Measurements from ENCODE around the gene PPIG.
"Not testable (repeated sequence)": the region's sequence is repeated elsewhere in the genome, so short reads cannot be mapped to it uniquely, and the experiment has no call there.

PPIG gene

DNA sequence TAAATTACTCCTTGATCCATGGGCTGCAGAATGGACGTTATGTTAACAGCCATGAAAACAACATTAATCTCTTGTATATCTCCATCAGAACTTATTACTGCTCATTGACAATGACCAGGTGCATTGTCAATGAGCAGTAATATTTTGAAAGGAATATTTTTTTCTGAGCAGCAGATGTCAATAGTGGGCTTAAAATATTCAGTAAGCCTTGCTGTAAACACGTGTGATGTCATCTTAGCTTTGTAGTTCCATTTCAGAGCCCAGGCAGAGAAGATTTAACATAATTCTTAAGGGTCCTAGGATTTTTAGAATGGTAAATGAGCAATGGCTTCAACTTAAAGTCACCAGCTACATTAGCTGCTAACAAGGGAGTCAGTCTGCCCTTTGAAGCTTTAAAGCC lies 83.4 kb downstream of the PPIG start:
- DNase-seq: no peak

- DNase-seq: no peak
Measured at GRCh38 chr2:169670215-169670651, 86.1 kb downstream of the PPIG start.

DNA sequence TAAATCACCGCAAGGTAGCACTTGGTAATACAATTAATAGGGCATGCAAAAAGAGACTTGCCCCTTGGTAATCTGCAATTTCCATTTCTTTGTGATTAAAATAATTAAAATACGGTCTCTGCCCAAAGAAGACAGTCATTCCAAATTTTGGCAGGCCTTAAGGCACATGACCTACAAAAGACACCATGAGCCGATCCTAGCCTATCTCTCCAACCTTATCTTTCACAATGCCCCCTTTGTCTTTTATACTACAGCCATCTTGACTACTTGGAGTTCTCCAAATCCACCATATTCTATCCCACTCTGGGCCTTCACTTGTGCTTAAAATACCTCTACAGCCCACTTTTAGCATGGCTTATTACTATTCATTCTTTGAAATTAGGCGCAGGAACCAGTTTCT lies 86.8 kb downstream of the PPIG start:
- DNase-seq: no peak

- no peak for DNase-seq
Measured at GRCh38 chr2:169672406-169672805, 88.3 kb downstream of the PPIG start.

GRCh38 chr2:169673106-169673505 lies 89.0 kb downstream of the PPIG start:
- no peak for DNase-seq

- no peak for DNase-seq
Measured at GRCh38 chr2:169673921-169674320, 89.8 kb downstream of the PPIG start.

GRCh38 chr2:169676357-169676756 lies 92.2 kb downstream of the PPIG start:
- DNase-seq: no peak

DNA sequence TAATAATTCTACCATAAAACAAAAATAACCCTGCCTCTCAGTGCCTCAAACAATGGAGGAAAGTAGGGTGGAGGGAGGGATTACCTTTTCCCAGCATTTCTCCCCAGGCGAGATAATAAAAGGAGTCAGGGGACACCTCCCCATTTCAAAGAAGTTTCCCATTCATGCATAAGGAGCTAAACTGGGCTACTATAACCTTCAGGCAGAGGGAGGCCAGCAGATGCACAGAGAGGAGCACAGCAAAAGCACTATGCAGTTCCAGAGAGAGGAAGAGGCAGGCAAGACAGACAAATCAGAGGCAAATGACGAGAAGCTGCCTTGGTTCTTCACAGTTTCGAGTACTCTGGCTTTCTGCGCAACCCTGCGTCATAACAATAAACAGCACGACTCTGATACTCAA lies 92.7 kb downstream of the PPIG start:
- no peak for DNase-seq

DNA sequence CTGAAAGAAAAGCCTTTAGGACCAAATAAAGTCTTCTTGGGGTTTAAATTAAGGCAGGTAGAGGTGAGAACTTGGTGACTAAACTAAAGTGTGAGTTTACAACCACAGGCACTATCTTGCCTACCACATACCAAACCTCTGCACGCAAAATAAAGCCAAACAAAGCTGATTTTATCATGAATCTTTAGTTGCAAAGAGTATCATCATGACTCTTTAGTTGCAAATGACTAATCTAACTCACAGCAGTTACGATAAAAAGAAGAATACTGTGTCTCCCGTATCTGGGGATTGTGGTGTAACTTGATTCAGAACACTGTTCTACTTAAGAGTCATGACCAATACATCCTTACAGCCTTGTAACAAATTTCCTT lies 98.9 kb downstream of the PPIG start:
- no peak for DNase-seq

DNA sequence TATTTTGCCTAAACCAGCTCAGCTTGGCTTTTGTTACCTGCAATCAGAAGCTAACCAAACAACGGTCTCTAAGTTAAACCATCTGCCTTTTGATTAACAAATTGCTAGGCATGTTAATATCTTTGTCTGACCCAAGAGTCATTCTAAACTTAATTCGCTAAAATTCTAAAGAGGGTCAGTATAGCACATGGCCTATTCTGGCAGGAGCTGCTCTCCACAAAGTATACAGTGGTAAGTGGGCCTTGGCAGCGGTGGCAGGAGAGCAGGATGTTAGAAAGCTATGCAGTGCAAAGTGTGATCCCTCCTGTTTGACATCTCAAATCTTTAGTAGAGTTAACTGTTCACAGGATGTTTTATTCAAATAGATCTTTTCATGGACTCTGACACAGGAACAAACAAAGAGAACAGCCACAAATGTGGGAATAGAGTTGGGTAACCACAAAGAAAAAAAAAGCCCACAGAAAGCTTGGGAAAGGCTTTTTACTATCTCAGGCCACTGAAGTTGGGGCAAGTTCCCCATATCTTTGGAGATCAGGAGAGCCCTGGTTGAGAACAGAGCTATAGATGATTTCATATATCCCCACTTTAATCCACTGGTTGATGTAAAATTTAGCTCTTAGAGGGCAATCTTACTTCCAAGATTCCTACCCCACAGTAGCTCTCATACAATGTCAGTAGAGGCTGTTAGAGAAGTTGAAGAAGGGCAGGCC lies 99.4 kb downstream of the PPIG start:
- DNase-seq: no peak

GRCh38 chr2:169684135-169684565 lies 100.0 kb downstream of the PPIG start:
- DNase-seq: no peak

DNA sequence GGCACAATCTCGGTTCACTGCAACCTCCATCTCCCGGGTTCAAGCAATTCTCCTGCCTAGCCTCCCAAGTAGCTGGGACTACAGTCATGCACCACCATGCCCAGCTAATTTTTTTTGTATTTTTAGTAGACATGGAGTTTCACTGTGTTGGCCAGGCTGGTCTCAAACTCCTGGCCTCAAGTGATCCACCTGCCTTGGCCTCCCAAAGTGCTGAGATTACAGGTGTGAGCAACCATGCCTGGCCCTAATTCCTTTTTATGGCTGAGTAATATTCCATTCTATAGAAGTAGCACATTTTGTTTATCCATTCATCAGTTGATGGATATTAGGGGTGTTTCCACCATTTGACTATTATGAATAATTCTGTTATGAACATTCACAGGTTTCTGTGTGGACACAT lies 100.6 kb downstream of the PPIG start:
- DNase-seq: not testable (repeated sequence)

DNA sequence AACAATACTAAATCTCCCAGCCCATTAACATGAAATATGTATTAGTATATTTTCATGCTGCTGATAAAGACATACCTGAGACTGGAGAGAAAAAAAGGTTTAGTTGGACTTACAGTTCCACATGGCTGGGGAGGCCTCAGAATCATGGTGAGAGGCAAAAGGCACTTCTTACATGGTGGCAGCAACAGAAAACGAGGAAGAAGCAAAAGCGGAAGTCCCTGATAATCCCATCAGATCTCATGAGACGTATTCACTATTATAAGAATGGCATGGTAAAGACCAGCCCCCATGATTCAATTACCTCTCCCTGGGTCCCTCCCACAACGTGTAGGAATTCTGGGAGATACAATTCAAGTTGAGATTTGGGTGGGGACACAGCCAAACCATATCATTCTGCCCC lies 102.7 kb downstream of the PPIG start:
- DNase-seq: not testable (repeated sequence)

DNA sequence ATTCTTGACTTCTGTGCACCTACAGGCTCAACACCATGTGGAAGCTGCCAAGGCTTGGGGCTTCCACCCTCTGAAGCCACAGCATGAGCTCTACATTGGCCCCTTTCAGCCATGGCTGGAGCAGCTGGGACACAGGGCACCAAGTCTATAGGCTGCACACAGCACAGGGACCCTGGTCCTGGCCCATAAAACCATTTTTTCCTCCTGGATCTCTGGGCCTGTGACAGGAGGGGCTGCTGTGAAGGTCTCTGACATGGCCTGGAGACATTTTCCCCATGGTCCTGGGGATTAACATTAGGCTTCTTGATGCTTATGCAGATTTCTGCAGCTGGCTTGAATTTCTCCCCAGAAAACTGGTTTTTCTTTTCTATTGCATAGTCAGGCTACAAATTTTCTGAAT lies 103.8 kb downstream of the PPIG start:
- DNase-seq: not testable (repeated sequence)

GRCh38 chr2:169690958-169691357 lies 106.8 kb downstream of the PPIG start:
- DNase-seq: no peak

Measured in NCI-H510A (cell line).